A673 (cell line): ENCODE measurements around the gene FGF7. TPM values are rescaled to one million over a fixed set of nuclear protein-coding genes. Genes with fewer than 3 reads are reported as not detected.

Experiments used
- Bru-seq: library from RNA; stranded (reverse); fragments of 400-500 nt; gene quantifications from one replicate; lab custom pipeline; 2021; lab: Mats Ljungman, UMichigan
- BruChase-seq, 2 experiments: library from RNA; stranded (reverse); fragments of 400-500 nt; gene quantifications; one replicate each; lab custom pipeline; 2021; lab: Mats Ljungman, UMichigan
- BruUV-seq: library from RNA; stranded (reverse); fragments of 400-500 nt; replicated peaks from 2 replicates; lab custom pipeline; 2021; lab: Mats Ljungman, UMichigan
- CTCF ChIA-PET: fragments of 300-600 bp; sonication (Branson Sonifier 250); formaldehyde crosslinking; loops from one replicate; lab custom pipeline; 2022; ENCODE audit warnings: antibody characterized with exemption; lab: Charles Lee
- POLR2A ChIA-PET: fragments of 300-600 bp; sonication (Branson Sonifier 250); formaldehyde crosslinking; loops from one replicate; lab custom pipeline; 2022; ENCODE audit warnings: antibody characterized with exemption; ENCODE audit not compliant: low non-redundant PET; lab: Charles Lee
- DNase-seq: peaks from one replicate; pipeline ENCODE4 v3.0.0-alpha.2; 2015; ENCODE audit warnings: low spot score
- H3K27ac ChIP-seq: fragments of 200-600 bp; sonication (generic); 2 replicates; pipeline ENCODE4 v1.5.1; 2016; ENCODE audit warnings: mixed run types, low read depth, mild to moderate bottlenecking, mixed read lengths, antibody characterized with exemption, low read length; ENCODE audit not compliant: poor library complexity, severe bottlenecking
- H3K27me3 ChIP-seq: fragments of 200-600 bp; sonication (generic); replicated peaks from 2 replicates; pipeline ENCODE4 v1.6.1; 2017; ENCODE audit warnings: mixed run types, low read depth, mild to moderate bottlenecking, mixed read lengths, antibody characterized with exemption, low read length; ENCODE audit not compliant: insufficient read depth, poor library complexity
- H3K36me3 ChIP-seq: fragments of 200-600 bp; sonication (generic); 2 replicates; pipeline ENCODE4 v1.6.1; 2016; ENCODE audit warnings: mixed run types, mild to moderate bottlenecking, mixed read lengths, antibody characterized with exemption, low read length; ENCODE audit not compliant: insufficient read depth, poor library complexity, severe bottlenecking
- H3K4me1 ChIP-seq: fragments of 200-600 bp; sonication (generic); 2 replicates; pipeline ENCODE4 v1.6.1; 2017; ENCODE audit warnings: mixed run types, mild to moderate bottlenecking, mixed read lengths, antibody characterized with exemption, low read length; ENCODE audit not compliant: insufficient read depth, poor library complexity, severe bottlenecking
- H3K4me3 ChIP-seq: fragments of 200-600 bp; sonication (generic); 2 replicates; pipeline ENCODE4 v1.5.1; 2016; ENCODE audit warnings: low read depth, mixed run types, mild to moderate bottlenecking, mixed read lengths, low read length; ENCODE audit not compliant: poor library complexity, severe bottlenecking
- H3K9me3 ChIP-seq: fragments of 200-600 bp; sonication (generic); 2 replicates; pipeline ENCODE4 v1.6.1; 2016; ENCODE audit warnings: mixed run types, low read depth, mild to moderate bottlenecking, mixed read lengths, antibody characterized with exemption, low read length; ENCODE audit not compliant: poor library complexity, severe bottlenecking
- EZH2 ChIP-seq: fragments of 200-600 bp; sonication (generic); IDR thresholded peaks from 2 replicates; pipeline ENCODE4 v1.6.1; 2017; ENCODE audit warnings: borderline replicate concordance, low read depth, mild to moderate bottlenecking, mixed read lengths, antibody characterized with exemption, low read length; ENCODE audit not compliant: poor library complexity, severe bottlenecking
- intact Hi-C: fragments of 100-400 bp; cut with micrococcal nuclease; formaldehyde crosslinking; loops from one replicate; pipeline ENCODE4 v1.10.0; 2022; ENCODE audit not compliant: unreplicated experiment
- long read RNA-seq: library from polyadenylated mRNA; stranded (forward); transcript quantifications from one replicate; pipeline ENCODE4 v2.0.0, GENCODE V29; 2022
- total RNA-seq: library from RNA; stranded (reverse); gene quantifications from 2 replicates; pipeline ENCODE4 v1.2.3, GENCODE V29; 2021
- TF ChIP-seq, protein P1 (sequence below): fragments of 300-800, 200-600 bp; sonication (generic); conservative IDR thresholded peaks from 2 replicates; pipeline ENCODE4 v1.5.1; 2017; ENCODE audit warnings: low read depth, mild to moderate bottlenecking, antibody characterized with exemption, low read length, moderate library complexity, mixed read lengths

The FGF7 gene, protein sequence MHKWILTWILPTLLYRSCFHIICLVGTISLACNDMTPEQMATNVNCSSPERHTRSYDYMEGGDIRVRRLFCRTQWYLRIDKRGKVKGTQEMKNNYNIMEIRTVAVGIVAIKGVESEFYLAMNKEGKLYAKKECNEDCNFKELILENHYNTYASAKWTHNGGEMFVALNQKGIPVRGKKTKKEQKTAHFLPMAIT
- not detected in 2 replicates for total RNA-seq
- percentile 7 among the genes with signal in this experiment for Bru-seq, nascent RNA
- percentile 14 among the genes with signal in this experiment for BruChase-seq, experiment 1, labeled RNA remaining after a 2-hour chase
- percentile 9 among the genes with signal in this experiment for BruChase-seq, experiment 2, labeled RNA remaining after a 6-hour chase
- long read RNA-seq, result 0 reads

DNA sequence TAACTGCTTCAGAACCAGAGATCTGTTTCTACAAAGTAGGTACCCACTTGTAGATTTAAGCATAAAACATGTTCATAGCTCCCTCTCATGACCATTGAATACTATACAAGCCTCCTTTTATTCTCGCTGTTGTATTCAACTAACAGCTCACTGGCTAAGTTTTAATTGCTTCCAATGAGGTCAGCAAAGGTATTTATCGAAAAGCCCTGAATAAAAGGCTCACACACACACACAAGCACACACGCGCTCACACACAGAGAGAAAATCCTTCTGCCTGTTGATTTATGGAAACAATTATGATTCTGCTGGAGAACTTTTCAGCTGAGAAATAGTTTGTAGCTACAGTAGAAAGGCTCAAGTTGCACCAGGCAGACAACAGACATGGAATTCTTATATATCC lies at the start of gene FGF7:
FGF7 (plus strand) TSS at position 222 of the 400 bp plus-strand sequence. CDS start 1,056 bp downstream, outside the sequence.
- TF ChIP-seq, protein P1, sequence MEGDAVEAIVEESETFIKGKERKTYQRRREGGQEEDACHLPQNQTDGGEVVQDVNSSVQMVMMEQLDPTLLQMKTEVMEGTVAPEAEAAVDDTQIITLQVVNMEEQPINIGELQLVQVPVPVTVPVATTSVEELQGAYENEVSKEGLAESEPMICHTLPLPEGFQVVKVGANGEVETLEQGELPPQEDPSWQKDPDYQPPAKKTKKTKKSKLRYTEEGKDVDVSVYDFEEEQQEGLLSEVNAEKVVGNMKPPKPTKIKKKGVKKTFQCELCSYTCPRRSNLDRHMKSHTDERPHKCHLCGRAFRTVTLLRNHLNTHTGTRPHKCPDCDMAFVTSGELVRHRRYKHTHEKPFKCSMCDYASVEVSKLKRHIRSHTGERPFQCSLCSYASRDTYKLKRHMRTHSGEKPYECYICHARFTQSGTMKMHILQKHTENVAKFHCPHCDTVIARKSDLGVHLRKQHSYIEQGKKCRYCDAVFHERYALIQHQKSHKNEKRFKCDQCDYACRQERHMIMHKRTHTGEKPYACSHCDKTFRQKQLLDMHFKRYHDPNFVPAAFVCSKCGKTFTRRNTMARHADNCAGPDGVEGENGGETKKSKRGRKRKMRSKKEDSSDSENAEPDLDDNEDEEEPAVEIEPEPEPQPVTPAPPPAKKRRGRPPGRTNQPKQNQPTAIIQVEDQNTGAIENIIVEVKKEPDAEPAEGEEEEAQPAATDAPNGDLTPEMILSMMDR, result no peak
- TF ChIP-seq EZH2, result no peak
- ChIA-PET CTCF (interaction anchor here (0.9 to 2.7 kb wide), 2 partner anchors 186 to 561 kb away, joined by 5 to 31 read pairs; no protein-coding TSS in a partner anchor), POLR2A (no interaction called here)
- no TSS peak for BruUV-seq
- no peaks in the 10 kb centered on the region for H3K27me3 ChIP-seq
- no peak within 1 kb of the TSS for H3K4me3 ChIP-seq
- H3K9me3 ChIP-seq, result no peaks in the 10 kb centered on the region
- intact Hi-C loops, result loop anchor here (2.0 to 10.0 kb wide), 5 partner anchors 560 to 1068 kb away; no protein-coding TSS in a partner anchor
- no peaks in the 10 kb centered on the region for H3K36me3 ChIP-seq
- no peak within 1 kb of the TSS for H3K27ac ChIP-seq
- peak; percentile 29 for DNase-seq
- H3K4me1 ChIP-seq, result no peaks in the 10 kb centered on the region

DNA sequence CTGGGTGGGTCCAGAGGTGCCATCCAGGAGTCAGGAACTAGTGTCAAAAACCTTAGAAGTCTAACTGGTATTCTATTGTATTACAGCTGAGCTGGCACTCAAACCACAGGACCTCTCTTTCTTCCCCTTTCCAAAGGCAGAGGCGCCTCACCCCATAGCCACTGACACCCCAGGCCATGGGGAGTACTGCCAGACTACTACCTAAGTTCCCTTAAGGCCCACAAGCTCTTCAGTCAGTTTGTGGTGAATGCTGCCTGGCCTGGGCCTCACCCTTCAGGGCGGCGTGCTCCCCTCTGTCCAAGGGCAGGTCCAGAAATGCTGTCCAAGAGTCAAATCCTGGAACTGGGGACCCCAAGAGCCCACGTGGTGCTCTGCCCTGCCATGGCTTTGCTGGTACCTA lies 43.0 kb upstream of the FGF7 start:
- no TSS peak for BruUV-seq
- Histone ChIP-seq H3K4me1 (no peaks in the 10 kb centered on the region), H3K4me3 (no peak overlapping the region), H3K27me3 (no peaks in the 10 kb centered on the region), H3K36me3 (no peaks in the 10 kb centered on the region), H3K27ac (no peak overlapping the region), H3K9me3 (no peaks in the 10 kb centered on the region)
- TF ChIP-seq, protein P1, result no peak
- TF ChIP-seq EZH2, result no peak
- DNase-seq, result no peak
- CTCF ChIA-PET, result no interaction called here
- POLR2A ChIA-PET, result no interaction called here
- intact Hi-C loops, result no loop called here

DNA sequence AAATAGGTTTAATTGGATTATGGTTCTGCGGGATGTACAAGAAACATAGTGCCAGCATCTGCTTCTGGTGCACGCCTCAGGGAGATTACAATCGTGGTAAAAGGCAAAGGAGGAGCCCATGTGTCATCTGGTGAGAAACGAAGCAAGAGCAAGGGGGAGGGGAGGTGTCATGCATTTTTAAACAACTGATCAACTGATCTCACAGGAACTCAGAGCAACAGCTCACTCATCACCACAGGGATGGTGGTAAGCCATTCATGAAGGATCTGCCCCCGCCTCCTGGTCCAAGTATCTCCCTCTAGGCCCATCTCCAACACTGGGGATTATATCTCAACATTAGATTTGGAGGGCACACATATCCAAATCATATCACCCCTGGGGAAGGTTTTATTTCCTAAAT lies 42.1 kb upstream of the FGF7 start:
- no peak for DNase-seq
- intact Hi-C loops, result no loop called here
- BruUV-seq, result no TSS peak
- ChIA-PET POLR2A (no interaction called here), CTCF (no interaction called here)
- TF ChIP-seq, protein P1, result no peak
- no peak for TF ChIP-seq EZH2
- H3K4me1 ChIP-seq, result no peaks in the 10 kb centered on the region
- no peaks in the 10 kb centered on the region for H3K36me3 ChIP-seq
- no peak overlapping the region for H3K27ac ChIP-seq
- no peaks in the 10 kb centered on the region for H3K27me3 ChIP-seq
- H3K4me3 ChIP-seq, result no peak overlapping the region
- no peaks in the 10 kb centered on the region for H3K9me3 ChIP-seq
